GM18507 (cell line): ENCODE data around the gene UBAC2.

Source experiments
- DNase-seq: peaks from one replicate; pipeline ENCODE4 v3.0.0; 2011; ENCODE audit warnings: low read depth; ENCODE audit not compliant: insufficient read length; ENCODE audit errors: extremely low spot score
- FAIRE-seq: peaks from 2 replicates; lab custom pipeline; 2011; peaks lifted over from hg19 to GRCh38; lab: Jason Lieb, UNC

Gene UBAC2

DNA sequence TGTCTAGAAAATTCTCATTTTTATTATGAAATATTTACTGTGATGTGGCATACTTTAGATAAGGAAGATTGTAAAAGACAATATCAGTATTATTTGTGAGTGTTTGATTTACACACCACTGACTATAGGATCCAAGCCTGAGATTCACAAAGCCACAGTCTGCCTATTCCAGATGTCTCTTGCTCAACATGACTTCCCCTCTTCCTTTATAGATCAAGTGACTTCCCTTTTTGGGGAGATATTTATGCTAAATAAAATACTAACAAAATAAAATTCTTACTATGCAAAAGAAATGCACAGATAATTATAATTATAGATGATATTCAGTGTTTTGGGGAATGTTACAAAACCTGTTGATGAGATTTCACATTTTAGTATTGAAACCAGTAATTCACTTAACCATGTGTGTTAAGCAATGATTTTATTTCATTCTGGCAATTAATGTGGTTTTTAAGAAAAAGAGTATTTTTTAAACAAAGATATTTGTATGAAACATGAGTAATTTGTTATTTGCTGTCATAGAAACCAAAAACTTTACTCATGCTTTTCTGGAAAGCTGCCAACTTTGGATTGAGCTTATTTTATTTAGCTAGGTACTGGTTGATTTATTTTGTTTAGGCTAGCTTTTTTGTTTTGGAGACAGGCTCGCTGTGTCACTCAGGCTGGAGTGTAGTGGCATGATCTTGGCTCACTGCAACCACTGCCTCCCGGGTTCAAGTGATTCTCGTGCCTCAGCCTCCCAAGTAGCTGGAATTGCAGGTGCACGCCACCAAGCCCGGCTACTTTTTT, 120.2 kb downstream of the UBAC2 start:
- FAIRE-seq: no peak
- no peak for DNase-seq

DNA sequence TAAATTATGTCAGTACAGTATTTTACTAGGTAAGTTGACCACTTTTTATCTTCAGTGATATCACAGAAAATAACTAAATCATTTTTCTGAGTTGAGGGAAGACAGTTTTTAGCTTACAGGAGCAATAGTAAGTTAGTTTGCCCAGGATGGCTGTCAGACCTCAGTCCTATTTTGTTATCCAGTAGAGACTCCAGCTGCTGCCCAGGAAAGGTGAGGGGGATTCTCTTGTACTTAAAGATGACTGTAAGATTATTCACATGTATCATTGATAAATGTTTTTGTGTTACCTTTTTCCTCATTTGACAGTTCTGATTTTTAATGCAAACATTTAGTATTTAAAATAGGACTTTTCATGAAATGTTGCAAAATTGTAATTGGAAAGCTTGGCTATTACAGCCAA, 121.1 kb downstream of the UBAC2 start:
- no peak for DNase-seq
- peak; percentile 9 for FAIRE-seq

GRCh38 chr13:99322297-99323103, 121.8 kb downstream of the UBAC2 start:
- DNase-seq (no peak), FAIRE-seq (peak; percentile 88)

- peak; percentile 66 for FAIRE-seq
- DNase-seq: no peak
Observed at GRCh38 chr13:99323488-99323887, 122.8 kb downstream of the UBAC2 start.

DNA sequence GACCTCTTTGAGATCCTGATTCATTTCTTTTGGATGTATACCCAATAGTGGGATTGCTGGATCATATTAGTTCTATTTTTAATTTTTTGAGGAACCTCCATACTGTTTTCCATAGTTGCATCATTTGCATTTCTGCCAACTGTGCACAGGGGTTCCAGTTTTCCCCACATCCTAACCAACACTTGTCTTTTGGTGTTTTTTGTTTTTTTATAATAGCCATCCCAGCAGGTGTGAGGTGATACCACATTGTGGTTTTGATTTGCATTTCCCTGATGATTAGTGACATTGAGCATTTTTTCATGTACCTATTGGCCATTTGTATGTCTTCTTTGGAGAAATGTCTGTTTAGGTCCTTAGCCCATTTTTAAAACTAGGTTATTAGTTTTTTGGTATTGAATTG, 125.4 kb downstream of the UBAC2 start:
- peak; percentile 75 for FAIRE-seq

GRCh38 chr13:99327126-99327525, 126.5 kb downstream of the UBAC2 start:
- FAIRE-seq: no peak
- no peak for DNase-seq

More for the DNA sequence above, 125.4 kb downstream of the UBAC2 start:
- no peak for DNase-seq

DNA sequence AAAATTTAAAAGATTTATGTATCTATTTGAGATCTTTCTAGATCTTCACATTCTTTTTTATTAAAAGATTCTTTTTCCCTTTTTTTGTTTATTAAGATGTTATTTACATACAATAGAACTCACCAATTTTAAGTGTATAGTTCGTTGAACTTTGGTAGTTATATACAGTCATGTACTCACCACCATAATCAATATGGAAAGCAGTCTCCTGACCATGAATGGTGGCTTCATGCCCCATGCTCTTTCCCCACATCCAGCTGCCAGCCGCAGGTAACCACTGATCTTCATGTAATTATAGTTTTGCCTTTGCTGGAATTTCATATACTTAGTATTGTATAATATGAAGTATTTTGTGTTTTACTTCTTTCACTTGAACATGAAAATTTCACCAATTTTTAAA, 127.1 kb downstream of the UBAC2 start:
- DNase-seq: no peak
- no peak for FAIRE-seq

GRCh38 chr13:99329477-99329876, 128.8 kb downstream of the UBAC2 start:
- FAIRE-seq: no peak
- DNase-seq: no peak

DNA sequence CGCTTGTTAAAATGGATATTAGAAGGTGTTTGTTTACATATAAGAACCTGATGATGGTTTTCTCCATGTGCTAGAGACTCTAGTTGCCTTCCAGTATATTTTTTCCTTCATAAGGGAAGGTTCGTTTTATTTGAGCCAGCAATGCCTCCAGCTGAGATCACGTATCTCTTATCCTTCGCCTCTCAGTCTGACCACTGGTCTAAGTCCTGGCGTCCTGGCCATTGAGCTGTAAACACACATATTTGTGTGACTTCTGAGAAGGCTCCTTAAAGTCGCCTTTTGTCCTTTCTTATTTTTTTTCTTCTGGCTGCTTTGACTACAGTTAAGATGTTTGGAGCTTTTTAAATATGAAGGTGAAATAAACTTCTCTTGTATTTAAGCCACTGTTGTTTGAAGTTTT, 130.3 kb downstream of the UBAC2 start:
- DNase-seq (no peak), FAIRE-seq (no peak)

DNA sequence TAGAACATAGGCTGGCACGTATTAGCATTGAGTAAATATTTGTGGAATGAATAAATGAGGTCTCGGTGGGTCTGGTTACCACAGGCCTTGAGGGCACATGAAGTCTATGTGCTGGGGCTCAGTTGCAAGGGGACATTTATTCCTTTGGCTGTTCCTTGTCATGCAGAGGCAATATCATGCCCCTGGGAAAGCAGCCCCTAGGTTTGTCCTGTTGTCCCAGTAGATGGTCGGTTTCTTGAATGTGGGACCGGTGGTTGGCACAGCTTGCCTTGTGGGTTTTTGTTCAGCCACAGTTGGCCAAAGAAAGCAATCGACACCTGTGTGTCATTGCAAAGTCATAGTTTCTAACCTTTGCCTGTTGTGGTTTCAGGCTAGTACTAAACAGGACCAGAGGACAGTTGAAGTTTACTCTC, 131.2 kb downstream of the UBAC2 start:
- DNase-seq: no peak
- peak; percentile 85 for FAIRE-seq

DNA sequence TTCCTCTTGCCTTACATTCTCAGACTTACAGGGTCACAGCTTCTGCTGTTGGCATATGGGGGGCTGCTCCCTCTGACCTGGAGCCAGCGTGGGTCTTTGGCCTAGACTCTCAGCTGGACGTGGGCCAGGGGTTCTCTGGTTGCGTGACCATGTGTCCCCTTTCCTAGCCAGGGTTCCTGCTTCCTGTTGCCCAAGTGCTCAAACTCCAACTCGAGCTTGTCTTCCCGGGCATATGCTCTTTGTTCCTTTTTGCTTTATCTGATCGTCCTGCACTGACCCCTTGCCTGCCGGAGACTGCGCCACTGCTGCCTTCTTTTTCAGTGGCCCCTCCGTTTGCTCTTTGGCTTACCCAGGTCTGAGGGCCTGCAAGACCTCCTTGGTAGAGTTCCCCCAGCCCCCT, 131.8 kb downstream of the UBAC2 start:
- DNase-seq: no peak
- FAIRE-seq: no peak

- no peak for FAIRE-seq
- no peak for DNase-seq
Observed at GRCh38 chr13:99334221-99334620, 133.6 kb downstream of the UBAC2 start.

GRCh38 chr13:99335087-99335486, 134.4 kb downstream of the UBAC2 start:
- DNase-seq (no peak), FAIRE-seq (peak; percentile 54)

- DNase-seq: no peak
- peak; percentile 91 for FAIRE-seq
Observed at GRCh38 chr13:99335603-99336002, 134.9 kb downstream of the UBAC2 start.

- DNase-seq (no peak), FAIRE-seq (no peak)
Observed at GRCh38 chr13:99339230-99339721, 138.6 kb downstream of the UBAC2 start.

DNA sequence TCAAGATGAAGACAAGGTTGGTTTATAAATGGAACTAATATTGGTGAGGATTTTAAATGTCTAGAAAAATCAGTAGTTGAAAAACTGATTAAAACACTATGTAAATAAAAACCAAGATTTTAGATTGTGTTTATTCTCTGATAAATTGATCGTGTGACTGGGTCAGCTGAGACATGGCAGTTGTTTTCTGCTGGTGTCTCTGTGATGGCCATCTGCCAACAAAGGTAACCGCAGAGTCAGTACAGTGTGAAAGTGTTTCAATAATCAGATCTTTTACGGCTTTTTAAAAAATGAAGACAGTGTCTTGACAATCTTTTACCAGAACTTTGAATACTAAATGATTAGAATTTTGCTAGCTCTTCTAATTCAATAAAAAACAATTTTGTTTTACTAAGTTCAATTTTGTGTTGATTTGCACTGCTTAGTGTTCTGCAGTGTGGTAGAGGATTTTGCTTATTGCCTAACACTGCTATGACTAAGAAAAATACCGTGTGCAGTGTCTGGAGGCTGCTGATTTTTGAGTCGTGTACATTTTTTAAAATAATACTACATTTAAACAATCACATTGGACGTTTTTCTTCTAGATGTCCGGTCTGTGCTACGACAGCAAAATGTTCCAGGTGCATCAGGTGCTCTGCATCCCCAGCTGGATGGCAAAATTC, 139.2 kb downstream of the UBAC2 start:
- no peak for DNase-seq
- FAIRE-seq: no peak

DNA sequence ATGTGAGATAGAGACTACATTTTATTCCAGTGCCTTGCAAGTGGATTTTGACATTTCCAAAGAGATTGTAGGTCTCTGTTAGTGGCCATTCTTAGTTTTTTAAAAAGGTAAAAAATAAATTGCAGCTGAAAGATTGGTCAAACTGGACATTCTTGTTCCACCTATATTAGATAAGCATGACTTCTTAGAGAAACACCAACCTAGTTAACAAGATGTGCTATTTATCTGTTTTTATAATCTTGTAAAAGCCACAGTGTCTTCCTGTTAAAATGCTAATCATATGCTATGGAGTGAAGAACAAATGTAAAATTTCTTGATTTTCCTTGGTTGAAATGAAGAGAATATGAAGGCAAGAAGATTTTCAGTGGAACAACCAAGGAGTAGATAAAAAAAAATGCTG, 140.0 kb downstream of the UBAC2 start:
- no peak for FAIRE-seq

DNA sequence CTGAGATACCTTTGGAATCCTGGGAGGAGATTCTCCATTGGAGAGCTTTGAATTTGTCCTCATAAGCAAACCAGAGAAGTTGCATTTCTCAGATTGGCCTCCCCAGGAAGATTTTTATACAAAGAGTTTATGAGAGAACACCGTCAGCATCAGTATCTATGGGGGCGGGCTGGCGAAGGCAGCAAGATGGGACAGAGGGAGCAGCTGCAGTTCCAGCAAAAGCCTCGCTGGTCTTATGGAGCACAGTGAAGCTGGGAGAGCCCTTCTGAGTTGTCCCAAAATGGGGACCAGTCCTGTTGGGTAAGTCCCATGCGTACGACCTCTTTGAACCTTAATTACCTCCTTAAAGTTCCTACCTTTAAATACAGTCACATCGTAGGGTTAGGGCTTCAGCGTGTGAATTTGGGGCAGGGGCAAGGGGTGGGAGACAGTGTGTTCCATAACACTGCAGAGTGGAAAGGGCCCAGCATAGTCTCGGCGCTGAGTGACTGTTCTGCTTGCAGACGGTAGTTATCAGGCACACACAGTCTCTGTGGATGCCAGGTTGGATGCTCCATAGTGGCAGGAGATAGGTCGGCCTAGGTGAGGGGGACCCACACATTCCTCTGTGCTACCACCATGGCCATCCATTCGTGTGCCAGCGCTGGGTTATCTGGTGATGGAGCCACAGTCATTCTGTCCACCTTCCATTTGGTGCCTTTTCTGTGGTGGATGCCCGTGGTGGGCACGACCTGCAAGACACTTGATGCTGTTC, 141.5 kb downstream of the UBAC2 start:
- no peak for DNase-seq
- FAIRE-seq: no peak

More for the DNA sequence above, 140.0 kb downstream of the UBAC2 start:
- no peak for DNase-seq

DNA sequence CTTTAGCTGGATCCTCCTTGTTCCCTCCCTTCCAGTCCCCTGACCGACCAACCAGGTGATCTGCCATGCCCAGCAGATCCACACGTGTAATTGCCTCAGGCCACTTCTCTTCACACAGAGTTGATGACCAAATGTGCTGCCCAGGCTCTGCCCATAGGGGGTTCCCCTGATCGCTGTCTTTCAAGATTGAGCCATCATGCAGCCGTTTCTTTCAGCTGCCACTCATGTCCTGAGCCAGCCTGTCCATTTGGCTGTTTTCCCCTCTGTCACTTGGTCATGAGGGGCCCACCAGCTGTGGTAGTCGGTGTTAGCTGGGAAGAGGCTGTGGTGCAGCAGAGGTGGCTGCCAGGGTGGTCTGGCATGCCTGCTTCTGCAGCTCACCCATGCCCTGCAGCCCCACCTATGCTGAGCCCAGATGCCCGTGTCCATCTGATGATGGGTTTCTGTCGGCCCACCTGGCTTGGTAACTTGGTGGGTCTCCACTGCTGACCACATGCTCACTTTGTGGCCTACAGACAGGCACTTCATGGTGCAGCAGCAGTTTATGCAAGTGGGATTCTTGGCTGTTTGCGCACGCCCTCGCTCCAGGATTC, 142.2 kb downstream of the UBAC2 start:
- DNase-seq (no peak), FAIRE-seq (no peak)
